GM21367 (cell line): Measurements from ENCODE around the gene ATG4A.

Experiments used
- ATAC-seq: cut with Tn5 transposase; IDR thresholded peaks from one replicate; pipeline ENCODE4 v1.9.1; 2021; ENCODE audit not compliant: unreplicated experiment

ATG4A gene

DNA sequence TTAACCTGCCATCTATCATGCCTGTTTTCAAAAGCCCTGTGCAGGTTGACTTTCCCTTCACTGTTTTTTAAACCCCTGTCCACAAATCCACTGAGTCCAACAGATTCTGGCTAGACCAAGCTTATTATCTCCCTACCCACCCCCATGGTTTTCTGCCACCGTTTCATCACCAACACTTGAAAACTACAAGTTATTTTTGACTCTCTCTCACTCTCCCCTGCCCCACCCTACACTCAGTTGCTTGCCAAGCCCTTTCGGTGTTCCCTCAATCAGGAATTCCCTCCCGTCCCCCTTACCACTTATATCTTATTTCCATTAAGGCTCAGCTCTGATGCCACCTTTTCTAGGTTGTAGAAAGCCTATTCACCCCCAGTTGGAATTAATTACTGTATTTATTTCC is 29.7 kb downstream of the ATG4A start:
- no peak for ATAC-seq

DNA sequence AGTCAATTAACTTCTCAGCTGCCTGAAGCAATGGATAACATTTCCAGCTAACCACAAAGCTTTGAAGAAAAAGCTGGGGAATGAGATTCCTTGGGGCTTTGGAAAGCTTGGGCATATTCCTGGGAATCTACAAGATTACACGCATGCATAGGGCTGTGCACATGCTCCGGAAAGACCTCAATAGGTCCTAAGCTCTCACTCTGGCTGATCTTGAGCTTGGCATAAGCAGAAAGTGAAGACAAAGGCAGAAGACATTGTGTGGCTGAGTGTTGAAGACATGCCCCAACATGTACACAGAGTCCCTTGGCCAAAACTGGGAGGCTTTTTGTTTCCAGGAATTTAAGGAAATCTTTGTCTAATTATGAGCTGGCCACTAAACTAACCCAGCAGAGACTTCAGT is 31.2 kb downstream of the ATG4A start:
- ATAC-seq: no peak

DNA sequence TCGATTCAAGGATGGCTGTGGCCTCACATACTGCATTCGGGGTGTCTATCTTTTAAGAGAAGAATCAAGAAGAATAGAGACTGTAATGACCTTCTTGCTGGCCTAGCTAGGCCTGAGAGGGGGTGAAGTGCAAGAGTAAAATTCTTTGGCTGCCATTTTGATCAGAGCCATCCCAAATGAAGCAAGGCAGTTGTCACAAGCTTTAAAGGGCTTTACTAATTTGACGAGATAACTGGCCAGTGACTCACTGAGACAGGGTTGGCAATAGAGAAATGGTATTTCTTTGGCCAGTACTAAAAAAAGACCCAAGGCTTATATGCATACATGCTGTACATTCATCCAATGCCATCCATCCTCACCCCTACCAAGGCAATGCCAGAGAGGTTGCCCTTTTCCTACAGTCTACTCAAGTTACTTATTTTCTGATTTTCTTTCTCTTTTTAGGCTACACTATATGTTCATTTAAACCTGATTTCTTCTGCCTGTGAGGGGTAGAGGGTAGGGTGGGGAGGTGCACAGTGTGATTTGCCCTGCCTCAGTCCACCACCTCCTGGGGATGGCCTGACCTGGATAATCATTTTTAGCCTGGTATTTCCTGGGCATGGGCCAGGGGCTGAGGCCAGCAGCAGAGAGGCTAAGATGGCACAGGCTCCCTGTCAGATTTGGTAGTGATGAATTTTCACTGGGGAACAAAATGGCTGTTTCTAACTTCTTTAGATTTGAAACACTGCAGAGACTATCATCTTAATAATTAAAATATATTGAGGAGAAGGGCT is 32.2 kb downstream of the ATG4A start:
- no peak for ATAC-seq

DNA sequence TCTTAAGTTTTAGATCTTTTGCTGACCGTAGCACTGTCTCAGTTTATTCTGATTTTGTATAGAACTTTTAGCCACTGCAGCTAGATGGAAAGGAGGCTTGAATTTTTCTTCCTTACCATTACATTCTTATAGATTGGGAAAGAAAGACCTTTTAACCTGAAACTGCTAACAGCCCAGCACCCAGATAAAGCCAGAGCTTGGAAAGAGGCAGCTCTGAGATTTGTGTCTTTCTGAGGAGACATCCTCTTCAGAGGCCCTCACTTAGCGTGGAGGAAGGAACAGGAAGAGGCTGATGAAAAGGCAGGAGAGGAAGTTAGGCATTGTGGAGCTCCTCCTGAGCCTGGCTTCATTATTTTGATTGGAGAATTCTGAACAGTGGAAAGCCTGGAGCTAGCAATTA is 35.1 kb downstream of the ATG4A start:
- no peak for ATAC-seq

DNA sequence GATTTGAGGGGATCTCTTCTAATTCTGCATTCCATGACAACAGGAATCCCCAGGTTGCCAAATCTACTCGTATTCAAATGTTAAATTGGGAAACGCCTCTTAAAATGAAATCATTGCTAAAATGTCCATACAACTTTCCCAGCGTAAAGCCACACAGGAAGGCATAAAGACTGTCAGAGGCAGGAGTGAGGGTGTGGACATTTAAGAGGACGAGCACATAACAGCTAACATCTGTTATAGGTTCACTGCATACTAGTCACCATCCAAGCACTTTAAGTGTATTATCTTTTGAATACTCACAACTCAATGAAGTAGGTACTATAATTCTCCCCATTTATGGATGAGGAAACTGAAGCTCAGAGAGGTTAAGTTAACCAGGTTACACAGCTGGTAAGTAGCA is 35.6 kb downstream of the ATG4A start:
- ATAC-seq: no peak

DNA sequence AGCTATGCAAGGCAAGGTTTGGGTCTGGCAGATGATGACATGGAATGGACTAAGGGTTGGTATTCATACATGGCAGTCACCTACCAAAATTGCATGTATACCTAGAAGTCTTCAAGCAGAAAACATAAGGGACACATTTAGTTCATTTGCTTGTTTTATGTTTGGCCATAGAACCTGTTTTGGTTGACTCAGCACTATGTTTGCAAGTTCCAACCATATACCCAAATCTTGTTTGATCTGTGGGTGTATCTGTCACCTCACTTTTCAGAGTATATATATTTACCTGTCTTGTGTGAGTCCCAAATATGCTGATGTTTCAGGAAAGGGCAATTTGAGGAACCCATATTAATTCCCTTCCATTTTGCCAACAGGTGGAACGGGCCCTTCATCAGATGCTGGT is 39.3 kb downstream of the ATG4A start:
- no peak for ATAC-seq

DNA sequence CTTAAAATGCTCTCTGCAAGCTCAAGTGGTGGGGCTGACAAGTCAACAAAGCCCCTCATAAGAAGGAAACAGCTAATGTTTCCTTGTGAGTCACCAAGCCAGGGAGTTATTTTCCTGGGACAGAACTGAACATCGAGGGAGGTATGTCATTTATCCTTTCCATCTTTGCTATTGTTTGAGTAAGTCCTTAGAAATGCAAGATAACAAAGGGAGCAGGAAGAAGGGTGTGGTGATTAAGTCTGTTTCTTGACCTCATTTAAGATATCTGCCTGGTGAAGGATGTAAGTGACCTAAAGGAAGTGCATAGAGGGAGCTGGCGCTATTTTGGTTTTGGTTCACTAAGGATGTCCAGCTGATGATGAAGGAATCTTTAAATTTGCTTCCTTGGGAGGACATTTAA is 39.9 kb downstream of the ATG4A start:
- ATAC-seq: no peak

DNA sequence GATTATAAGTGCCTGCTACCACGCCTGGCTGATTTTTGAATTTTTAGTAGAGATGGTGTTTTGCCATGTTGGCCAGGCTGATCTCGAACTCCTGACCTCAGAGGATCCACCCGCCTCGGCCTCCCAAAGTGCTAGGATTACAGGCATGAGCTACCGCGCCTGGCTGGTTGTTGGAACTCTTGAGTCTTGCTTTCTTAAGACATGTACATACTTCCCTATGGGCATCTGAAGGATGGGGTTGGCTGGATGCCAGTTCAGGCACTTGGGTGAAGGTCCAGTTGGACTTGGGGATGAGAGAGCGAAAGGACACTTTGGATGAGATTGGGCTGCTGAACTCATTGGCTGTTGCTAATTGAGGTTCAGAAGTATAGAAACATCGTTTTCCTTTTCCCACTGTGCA is 40.5 kb downstream of the ATG4A start:
- no peak for ATAC-seq

DNA sequence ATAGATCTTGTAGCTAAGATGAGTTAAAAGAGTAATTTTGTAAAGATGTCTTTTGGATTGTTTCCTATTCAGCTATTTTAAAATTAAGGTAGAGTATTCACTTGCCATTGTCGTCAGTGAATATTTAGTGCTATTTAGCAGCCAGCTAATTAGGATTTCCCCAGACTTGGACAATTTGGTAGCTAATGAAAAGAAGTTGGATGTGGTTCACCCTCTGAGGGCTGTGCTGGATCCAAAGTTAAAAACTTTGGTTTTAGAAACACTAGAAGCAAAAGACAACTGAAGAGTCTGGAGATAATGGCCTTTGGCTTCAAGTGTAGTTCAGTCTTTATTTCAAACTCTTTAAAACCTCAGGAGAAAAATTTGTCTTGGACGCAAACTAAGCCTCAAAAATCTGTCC is 41.3 kb downstream of the ATG4A start:
- no peak for ATAC-seq

DNA sequence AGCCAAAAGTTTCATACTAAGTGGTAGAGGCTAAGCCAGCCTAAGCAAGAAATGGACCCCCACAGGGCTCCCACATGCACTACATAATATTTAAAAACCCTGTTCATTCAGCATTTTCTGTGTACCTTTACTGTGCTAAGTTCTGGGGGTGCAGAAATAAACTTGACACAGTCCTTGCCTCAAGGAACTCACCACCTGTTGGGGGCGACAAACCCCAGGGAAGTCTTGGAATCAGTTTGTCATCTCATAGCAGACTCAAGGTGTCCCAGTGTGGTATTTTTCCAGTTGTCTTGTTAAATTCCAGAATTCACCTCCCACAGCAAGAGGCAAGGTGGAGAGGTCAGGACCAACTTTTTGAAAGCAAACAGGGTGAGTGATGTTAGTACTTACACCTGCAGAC is 43.1 kb downstream of the ATG4A start:
- ATAC-seq: no peak

DNA sequence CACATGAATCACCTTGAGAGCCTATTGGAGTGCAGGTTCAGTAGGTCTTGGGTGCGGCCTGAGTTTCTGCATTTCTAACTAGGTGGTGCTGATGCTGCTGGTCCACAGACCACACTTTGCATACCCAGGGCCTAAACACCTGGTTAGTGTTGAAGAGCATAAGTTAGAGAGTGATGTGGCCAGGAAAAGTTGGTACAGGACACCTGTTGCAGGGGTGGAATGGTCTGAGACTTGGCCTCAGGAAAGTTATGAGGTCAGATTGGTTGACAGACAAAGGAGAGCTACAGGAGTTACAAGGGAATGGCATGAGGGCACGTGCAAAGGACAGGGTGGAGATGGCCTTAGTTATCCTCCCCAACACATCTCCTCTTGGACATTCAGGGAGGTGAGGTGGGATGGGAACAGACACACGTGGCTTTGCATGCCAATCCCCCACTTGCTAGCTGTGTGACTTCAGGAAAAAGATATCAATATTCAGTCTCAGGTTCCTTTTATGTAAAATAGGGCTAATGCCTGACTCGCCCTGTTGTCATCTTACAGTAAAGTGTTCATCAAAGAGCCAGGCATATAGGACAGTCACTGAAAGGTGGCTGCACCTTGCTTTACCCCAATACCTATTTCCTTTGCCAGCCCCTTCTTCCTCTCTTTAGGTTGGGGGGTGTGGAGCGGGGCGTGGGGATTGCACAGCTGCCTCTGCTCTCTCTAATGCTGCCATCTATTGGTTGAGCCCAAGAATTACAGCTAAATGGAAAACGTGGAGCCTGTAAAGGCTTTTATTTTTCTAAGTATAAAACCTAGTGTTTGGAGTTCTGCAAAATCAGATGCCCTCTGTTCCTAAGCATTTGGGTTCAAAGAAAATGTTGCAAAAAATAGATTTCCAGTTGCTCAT is 47.5 kb downstream of the ATG4A start:
- no peak for ATAC-seq

DNA sequence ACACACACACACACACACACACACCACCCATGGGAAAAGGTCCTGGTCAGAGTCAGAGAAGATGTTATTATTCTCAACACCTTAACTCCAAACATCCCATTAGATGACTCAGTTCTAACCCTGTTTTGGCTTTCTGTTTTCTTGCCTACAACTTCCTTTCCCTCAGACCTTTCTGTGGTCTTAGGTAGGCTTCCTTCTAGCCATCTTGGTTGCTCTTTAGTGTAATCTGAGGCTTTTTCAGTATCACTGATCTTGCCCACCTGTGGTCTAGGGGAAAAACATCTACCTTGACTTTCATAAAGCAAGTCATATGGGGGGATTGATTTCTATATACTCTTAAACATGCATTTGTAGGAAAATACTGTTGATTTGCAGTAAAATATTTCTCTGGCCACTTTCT is 56.9 kb downstream of the ATG4A start:
- peak; percentile 85 for ATAC-seq

DNA sequence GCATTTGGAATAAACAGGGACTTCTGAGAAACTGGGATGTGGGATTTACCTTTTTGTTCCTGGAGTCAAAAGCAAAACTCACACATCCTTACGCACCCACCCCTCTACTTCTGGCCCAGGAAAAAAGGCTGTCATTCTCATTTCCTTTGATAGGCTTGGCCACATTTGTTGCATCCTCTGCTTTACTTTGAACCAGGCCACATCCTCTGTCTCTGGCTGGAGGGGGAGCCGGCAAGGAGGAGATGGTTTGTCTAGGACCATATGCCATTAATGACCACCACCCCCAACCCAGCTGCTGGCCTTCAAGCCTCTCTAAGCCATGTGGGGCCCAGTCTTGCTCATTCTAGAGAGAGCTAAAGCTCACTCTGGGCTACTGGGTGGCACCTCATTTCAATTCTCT is 64.5 kb downstream of the ATG4A start:
- no peak for ATAC-seq

DNA sequence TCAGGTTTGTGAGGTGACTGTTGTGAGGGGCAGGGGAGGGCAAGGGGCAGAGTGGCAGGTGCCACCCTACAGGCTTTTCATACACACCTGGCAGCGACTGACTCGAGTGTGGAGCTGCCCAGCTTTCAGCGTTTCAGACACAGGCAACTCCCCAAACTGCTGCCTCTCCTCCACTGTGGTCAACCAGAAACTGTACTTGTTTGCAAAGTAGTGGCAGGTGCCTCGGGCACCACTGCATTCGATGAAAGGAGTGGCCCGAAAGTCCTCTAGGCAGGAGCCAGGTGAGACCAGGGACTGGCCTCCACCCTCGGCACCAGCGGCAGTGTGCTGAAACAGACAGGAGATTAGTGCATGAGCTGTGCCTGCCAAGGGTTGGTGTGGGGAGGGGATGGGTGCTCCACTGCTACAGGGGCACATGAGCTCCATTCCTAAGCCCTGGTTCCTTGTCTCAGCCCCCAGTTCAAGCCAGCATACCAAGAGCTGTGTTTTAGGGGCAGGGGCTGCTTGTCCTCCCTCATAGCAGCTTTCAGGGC is 65.4 kb downstream of the ATG4A start:
- ATAC-seq: no peak

DNA sequence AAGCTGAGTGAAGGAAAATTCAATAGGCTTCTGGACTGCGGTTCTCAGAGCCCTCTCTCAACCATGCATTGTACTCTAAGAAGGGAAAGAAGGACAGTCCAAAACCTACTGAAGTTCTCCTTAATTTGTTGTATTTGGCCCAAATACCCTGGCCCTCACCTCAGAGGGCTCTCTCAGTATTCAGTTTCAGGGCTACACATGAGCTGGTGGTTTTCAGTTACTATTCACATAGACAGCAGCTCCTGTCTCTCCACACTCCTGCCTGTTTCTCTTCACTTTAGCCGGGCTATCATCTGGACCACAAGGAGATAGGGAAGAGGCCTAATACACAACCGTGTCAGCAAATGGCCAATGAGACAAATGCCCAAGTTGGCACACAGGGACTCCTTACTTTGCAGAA is 66.0 kb downstream of the ATG4A start:
- no peak for ATAC-seq

DNA sequence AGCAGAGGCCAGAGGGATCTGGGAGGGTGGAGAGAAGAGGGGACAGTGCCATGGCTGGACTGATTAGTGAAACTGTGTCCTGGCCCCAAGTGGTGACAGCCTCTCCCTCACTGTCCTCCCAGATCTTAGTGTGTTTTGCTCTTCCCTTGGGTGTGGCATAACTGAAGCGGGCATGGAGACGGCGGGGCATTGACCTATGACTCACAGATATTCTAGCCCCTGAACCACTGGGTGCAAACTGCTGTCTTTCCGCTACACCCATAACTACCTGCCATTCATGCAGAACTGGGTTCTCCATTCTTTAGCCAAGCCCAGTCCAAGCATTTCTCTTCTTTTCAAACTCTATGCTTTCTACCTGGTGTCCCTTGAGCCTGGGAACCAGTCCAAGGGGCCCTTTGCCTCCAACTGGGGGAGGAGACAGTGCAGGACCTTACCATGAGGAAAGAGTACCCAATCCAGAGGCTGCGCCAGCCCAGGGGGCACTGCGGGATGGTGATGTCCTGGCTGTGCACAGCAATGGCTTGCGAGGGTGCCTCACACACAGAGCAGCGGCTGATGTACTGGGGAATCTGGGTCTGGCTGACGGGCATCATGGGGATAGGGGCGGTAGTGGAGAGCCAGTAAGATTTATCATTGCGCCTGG is 67.6 kb downstream of the ATG4A start:
- ATAC-seq: no peak

DNA sequence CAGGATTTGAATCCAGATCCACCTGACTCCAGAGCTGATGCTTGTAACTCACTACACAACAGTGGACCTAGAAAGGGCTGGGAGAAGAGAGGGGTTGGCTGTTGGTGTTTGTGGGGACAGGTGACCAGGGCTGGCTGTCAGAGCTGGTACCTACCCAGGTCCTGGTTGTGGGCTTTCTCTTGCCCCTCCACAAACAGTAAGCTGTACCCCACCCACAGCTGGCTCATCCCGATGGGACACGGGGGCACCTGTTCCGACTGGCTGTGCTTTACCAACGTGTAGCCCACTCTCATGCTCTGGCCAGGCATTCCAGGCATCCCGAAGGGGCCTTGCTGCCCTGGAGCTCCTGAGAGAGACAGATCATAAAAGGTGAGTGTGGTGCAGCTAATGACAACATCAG is 68.7 kb downstream of the ATG4A start:
- ATAC-seq: no peak

DNA sequence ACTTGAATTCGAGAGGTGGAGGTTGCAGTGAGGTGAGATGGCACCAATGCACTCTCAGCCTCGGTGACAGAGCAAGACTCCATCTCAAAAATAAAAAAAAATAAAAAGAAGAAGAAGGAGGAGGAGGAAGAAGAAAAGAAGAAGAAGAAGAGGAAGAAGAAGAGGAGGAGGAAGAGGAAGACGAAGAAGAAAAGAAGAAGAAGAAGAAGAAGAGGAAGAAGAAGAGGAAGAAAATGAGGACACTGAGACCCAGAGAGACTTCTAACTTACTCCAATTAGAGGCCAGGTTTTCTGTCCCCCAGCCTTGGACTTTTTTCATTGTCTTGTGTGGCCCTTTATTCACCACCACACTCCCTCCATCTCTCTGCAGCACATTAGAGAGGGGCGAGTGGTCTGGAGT is 70.7 kb downstream of the ATG4A start:
- ATAC-seq: no peak

DNA sequence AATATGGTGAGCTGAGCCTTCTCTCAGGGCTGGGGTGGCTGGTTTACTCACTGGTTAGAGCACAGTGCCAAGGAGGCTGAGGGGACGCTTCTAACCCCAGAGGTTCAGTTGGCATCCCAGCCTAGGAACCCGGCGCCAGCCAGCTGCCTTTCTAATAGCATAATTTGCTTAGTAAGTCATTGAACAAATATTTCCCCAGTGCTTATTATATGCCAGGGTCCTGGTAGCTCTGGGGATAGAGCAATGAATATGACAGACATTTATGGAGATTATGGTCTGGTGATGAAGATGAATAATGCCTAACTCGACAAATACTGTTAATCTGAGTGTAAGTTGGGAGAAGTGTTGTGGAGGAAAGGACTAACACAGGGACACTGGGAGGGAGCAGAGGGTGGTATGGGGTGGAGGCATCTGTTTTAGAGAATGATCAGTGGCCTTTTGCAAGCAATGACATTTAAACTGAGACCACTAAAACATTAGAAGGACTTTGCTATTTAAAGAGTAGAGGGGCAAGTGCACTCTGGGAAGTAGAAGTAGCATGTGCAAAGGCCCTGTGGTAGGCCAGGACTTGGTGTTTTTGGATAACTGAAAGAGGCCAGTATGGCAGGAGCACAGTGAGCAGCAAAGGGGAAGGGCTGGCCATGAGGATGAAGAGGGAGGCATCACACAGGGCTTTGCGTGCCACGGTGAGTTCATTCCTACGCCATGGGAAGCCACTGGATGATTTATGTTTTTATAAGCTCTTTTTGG is 71.9 kb downstream of the ATG4A start:
- no peak for ATAC-seq

DNA sequence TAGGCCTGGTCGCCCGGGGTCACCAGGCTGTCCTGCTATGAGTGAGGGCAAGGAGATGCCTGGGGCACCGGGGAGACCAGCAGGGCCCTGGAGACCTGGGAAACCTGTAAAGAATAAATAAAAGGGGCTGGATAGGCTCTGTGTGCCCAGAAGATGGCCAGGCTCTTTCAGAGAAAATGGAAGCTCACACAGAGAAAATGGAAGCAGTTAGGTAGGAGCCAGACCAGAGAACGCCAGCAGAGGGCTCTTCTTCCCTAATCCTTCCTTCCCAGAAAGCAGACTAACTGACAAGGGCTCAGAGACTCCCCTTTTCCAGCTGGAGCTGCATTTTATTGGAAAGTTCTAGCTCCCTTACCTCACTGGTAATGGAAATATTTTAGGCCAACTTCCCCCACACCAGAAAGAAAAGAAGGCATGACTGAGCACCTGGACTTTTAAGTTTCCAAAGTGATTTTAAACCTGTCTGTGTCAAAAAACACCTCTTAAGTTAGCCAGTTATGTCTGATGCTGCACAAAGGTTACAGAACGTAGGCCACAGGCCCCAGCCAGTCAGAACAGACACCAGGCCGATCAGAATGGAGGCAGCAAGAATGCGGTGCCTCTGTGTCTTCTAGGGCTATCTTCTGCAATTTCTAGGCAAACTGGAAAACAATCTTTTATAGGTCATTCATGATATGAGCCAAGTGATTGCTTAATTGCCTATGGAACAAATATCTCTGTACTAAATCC is 74.0 kb downstream of the ATG4A start:
- no peak for ATAC-seq
